ENCODE results near the gene PHF14.
A peak's percentile ranks its signal among the peaks of the same experiment; 100 is the strongest.

Gene PHF14

GRCh38 chr7:11210374-11210773 is 236.7 kb downstream of the PHF14 start:
- DNase-seq (ENCODE audit: low read depth) = no peak

GRCh38 chr7:11212080-11212711 is 238.5 kb downstream of the PHF14 start:
- DNase-seq (ENCODE audit: low read depth) = peak; percentile 13

- DNase-seq (ENCODE audit: low read depth) = no peak
These were observed 239.1 kb downstream of the PHF14 start for GRCh38 chr7:11212816-11213215.

GRCh38 chr7:11213266-11213665 is 239.6 kb downstream of the PHF14 start:
- no peak for DNase-seq (ENCODE audit: low read depth)

- no peak for DNase-seq (ENCODE audit: low read depth)
These were observed 242.6 kb downstream of the PHF14 start for GRCh38 chr7:11216276-11216675.

- DNase-seq (ENCODE audit: low read depth) = no peak
These were observed 244.3 kb downstream of the PHF14 start for GRCh38 chr7:11217848-11218565.

Measured in T follicular helper cell (primary cell).